Transverse colon (tissue), 4 donors: Measurements from ENCODE around the gene GDF2. TPM values are rescaled to one million over a fixed set of nuclear protein-coding genes. Genes with fewer than 3 reads are reported as not detected.

ENCODE experiments used
- DNase-seq: peaks from one replicate; pipeline ENCODE4 v3.0.0-alpha.2; 2019
- H3K27ac ChIP-seq, 4 donors: fragments of 200-600 bp; sonication (generic); 2 replicates each; pipeline ENCODE4 v1.5.1; 2016 to 2018; ENCODE audit warnings: inconsistent platforms in 4 of 4
- H3K27me3 ChIP-seq: fragments of 200-600 bp; sonication (generic); 2 replicates; pipeline ENCODE4 v1.5.1; 2017; ENCODE audit warnings: inconsistent platforms
- H3K36me3 ChIP-seq, 4 donors: fragments of 200-600 bp; sonication (generic); 2 replicates each; pipeline ENCODE4 v1.5.1; 2017 to 2019; ENCODE audit warnings: inconsistent platforms in 4 of 4
- H3K4me1 ChIP-seq, 4 donors: fragments of 200-600 bp; sonication (generic); 2 replicates each; pipeline ENCODE4 v1.5.1; 2017 to 2020; ENCODE audit warnings: inconsistent platforms in 4 of 4
- H3K4me3 ChIP-seq, 4 donors: fragments of 200-600 bp; sonication (generic); 1 replicate in 1 of 4; 2 replicates in 3 of 4; pipeline versions ENCODE4 v1.5.1 to v1.6.1; 2017 to 2019; ENCODE audit warnings: inconsistent platforms in 4 of 4
- H3K9me3 ChIP-seq, 2 donors: fragments of 200-600 bp; sonication (generic); 2 replicates each; pipeline ENCODE4 v1.5.1; 2017 to 2019; ENCODE audit warnings: inconsistent platforms in 2 of 2
- EP300 ChIP-seq: sonication (generic); formaldehyde crosslinking; IDR thresholded peaks from one replicate; pipeline ENCODE4 v1.6.1; 2017; ENCODE audit warnings: antibody characterized with exemption, low read depth
- POLR2A ChIP-seq: fragments of 450-650 bp; IDR thresholded peaks from one replicate; pipeline ENCODE4 v1.6.1; 2016; ENCODE audit warnings: antibody characterized with exemption, mild to moderate bottlenecking, moderate library complexity
- POLR2AphosphoS5 ChIP-seq, 3 donors: sonication (generic); formaldehyde crosslinking; IDR thresholded peaks; one replicate each; pipeline ENCODE4 v1.6.1; 2016; ENCODE audit warnings: antibody characterized with exemption in 3 of 3
- WGBS, 2 donors: methylation state at CpG; one replicate each; pipeline ENCODE4 v1.1.5; 2018; ENCODE audit warnings: low coverage in 1 of 2; 5-methylcytosine and 5-hydroxymethylcytosine counted together
- in situ Hi-C, 4 donors: fragments of 200-750 bp; cut with MboI; loops; one replicate each; pipeline versions ENCODE4 v1.15.0 to v1.15.1; 2017; ENCODE audit warnings: low sequenced_read_pairs in 3 of 4, low pct_ligation_motif_present in 1 of 4, low pct_unique_long_range_greater_than_20kb in 1 of 4
- intact Hi-C: fragments of 100-400 bp; cut with DNase I; formaldehyde crosslinking; loops from one replicate; pipeline ENCODE4 v1.15.1; 2023; ENCODE audit warnings: low total_unique reads
- total RNA-seq, 4 donors: library from RNA; depleted of rRNA; stranded (reverse); fragments of >200 nt; gene quantifications; one replicate each; pipeline ENCODE4 v1.1.0, GENCODE V29; 2016
- TF ChIP-seq, protein P1 (sequence below), 5 experiments: fragments of 200-600 bp in 3 of 5; fragments of 450-650 bp in 2 of 5; sonication (generic) in 3 of 5; IDR thresholded peaks; 1 replicate in 2 of 5; 2 replicates in 3 of 5; pipeline ENCODE4 v1.5.1; 2016 to 2017; ENCODE audit warnings: antibody characterized with exemption in 5 of 5, inconsistent platforms in 3 of 5, mild to moderate bottlenecking in 2 of 5, moderate library complexity in 1 of 5

Gene GDF2
- total RNA-seq: not detected

DNA sequence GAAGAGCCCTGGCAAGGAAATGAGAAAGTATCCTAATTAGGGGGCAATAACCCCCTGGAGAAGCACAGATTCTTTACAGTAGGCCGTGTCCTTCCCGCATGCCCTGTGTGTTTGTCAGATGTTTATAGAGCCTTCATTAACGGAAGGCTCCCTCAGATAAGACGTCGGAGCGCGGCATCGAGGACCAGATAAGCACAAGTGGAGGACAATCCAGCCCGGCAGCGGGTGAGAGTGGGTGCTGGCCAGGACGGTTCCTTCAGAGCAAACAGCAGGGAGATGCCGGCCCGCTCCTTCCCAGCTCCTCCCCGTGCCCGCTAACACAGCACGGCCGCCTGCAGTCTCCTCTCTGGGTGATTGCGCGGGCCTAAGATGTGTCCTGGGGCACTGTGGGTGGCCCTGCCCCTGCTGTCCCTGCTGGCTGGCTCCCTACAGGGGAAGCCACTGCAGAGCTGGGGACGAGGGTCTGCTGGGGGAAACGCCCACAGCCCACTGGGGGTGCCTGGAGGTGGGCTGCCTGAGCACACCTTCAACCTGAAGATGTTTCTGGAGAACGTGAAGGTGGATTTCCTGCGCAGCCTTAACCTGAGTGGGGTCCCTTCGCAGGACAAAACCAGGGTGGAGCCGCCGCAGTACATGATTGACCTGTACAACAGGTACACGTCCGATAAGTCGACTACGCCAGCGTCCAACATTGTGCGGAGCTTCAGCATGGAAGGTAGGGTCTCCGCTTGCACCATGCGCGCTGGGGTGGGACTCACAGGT lies at the start of gene GDF2:
Gene GDF2 (plus strand): TSS at position 155 of the 762 bp plus-strand sequence. CDS start 215 bp downstream, at position 370.
- TF ChIP-seq POLR2A (no peak), EP300 (no peak), POLR2AphosphoS5 (IDR thresholded peaks at IDR 0.05) (no peak)
- TF ChIP-seq, protein P1, sequence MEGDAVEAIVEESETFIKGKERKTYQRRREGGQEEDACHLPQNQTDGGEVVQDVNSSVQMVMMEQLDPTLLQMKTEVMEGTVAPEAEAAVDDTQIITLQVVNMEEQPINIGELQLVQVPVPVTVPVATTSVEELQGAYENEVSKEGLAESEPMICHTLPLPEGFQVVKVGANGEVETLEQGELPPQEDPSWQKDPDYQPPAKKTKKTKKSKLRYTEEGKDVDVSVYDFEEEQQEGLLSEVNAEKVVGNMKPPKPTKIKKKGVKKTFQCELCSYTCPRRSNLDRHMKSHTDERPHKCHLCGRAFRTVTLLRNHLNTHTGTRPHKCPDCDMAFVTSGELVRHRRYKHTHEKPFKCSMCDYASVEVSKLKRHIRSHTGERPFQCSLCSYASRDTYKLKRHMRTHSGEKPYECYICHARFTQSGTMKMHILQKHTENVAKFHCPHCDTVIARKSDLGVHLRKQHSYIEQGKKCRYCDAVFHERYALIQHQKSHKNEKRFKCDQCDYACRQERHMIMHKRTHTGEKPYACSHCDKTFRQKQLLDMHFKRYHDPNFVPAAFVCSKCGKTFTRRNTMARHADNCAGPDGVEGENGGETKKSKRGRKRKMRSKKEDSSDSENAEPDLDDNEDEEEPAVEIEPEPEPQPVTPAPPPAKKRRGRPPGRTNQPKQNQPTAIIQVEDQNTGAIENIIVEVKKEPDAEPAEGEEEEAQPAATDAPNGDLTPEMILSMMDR (IDR thresholded peaks at IDR 0.05): no peak
- Histone ChIP-seq H3K27ac (no peak within 1 kb of the TSS), H3K36me3 (no peaks in the 10 kb centered on the region), H3K9me3 (no peaks in the 10 kb centered on the region), H3K4me1 (no peaks in the 10 kb centered on the region), H3K4me3 (no peak within 1 kb of the TSS), H3K27me3 (no peaks in the 10 kb centered on the region)
- intact Hi-C loops (no loop called here), in situ Hi-C loops (loop anchor here in 1 of 4 donors (25.0 kb wide), 1 partner anchor 285 kb away; no protein-coding TSS in a partner anchor)
- 86 to 92% methylated on average over 5 to 35 of the region's 35 CpGs for WGBS, 2 donors
- no peak for DNase-seq

GRCh38 chr10:47276071-47276470 lies 46.2 kb upstream of the GDF2 start:
- no peak for DNase-seq
- no peak overlapping the region for H3K27ac ChIP-seq
- in situ Hi-C loops (no loop called here), intact Hi-C loops (no loop called here)
- no peak overlapping the region for H3K4me3 ChIP-seq
- peaks cover 0 to 8% (median 5%) of the 10 kb centered on the region in 4 donors for H3K4me1 ChIP-seq
- H3K9me3 ChIP-seq: peaks cover 5 to 6% of the 10 kb centered on the region in 2 donors
- 64% methylated on average over 2 of the region's 2 CpGs; no CpG with 5 or more reads in 1 of the 2 donors for WGBS, 2 donors
- no peaks in the 10 kb centered on the region for H3K36me3 ChIP-seq
- TF ChIP-seq, protein P1 (IDR thresholded peaks at IDR 0.05): no peak
- TF ChIP-seq EP300 (no peak), POLR2A (no peak), POLR2AphosphoS5 (IDR thresholded peaks at IDR 0.05) (no peak)
- H3K27me3 ChIP-seq: no peaks in the 10 kb centered on the region

GRCh38 chr10:47276576-47277351 lies 45.5 kb upstream of the GDF2 start:
- peaks cover 5 to 6% of the 10 kb centered on the region in 2 donors for H3K9me3 ChIP-seq
- H3K4me3 ChIP-seq: no peak overlapping the region
- H3K36me3 ChIP-seq: no peaks in the 10 kb centered on the region
- 75 to 78% methylated on average over 2 to 11 of the region's 11 CpGs for WGBS, 2 donors
- no peak for DNase-seq
- peaks cover 0 to 8% (median 5%) of the 10 kb centered on the region in 4 donors for H3K4me1 ChIP-seq
- in situ Hi-C loops: no loop called here
- no peaks in the 10 kb centered on the region for H3K27me3 ChIP-seq
- TF ChIP-seq EP300: no peak
- TF ChIP-seq POLR2A: no peak
- no peak for TF ChIP-seq POLR2AphosphoS5 (IDR thresholded peaks at IDR 0.05)
- TF ChIP-seq, protein P1 (IDR thresholded peaks at IDR 0.05): no peak
- H3K27ac ChIP-seq: no peak overlapping the region
- intact Hi-C loops: no loop called here

DNA sequence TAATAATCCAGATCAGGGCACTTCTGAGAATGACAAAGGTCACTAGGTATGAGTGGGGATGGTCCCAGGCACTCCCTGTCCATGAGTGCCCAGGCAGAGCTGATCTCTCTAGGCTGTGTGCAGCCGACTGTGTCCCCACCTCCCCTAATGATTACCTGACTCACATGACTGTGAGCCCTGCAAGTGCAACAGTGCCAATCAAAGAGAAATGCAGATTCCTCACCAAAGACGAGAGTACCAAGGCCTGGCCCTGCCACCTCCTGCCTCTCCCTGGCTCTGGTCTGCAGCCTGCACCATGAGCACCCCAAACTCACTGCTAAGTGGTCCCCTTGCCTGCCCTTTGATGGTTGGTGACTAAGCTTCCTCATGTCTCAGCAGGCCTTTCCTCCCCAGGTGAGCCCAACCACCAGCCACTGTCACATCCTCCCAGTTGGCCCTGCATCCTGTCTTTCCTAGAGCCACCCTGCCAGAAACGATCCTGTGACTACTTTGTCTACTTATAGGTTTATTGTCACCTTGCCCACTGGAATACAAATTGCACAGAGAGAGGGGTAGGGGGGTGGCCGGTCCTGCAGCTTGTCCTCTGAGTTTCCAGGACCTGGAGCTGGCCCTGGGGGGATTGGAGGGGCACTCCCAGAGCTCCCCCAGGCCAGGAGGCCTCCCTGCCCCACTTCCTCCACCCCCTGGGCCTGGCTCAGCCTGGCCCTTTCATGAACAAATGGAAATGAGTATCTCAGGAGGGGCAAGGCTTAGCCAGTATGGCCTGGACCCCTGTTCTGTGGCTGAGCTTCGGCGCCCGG lies 44.7 kb upstream of the GDF2 start:
- Histone ChIP-seq H3K36me3 (no peaks in the 10 kb centered on the region), H3K27me3 (no peaks in the 10 kb centered on the region), H3K4me3 (no peak overlapping the region), H3K9me3 (peaks cover 5 to 6% of the 10 kb centered on the region in 2 donors), H3K4me1 (peaks cover 0 to 8% (median 5%) of the 10 kb centered on the region in 4 donors), H3K27ac (no peak overlapping the region)
- intact Hi-C loops (no loop called here), in situ Hi-C loops (no loop called here)
- DNase-seq: no peak
- WGBS, 2 donors: 51 to 70% methylated on average over 2 to 7 of the region's 7 CpGs
- TF ChIP-seq POLR2AphosphoS5 (IDR thresholded peaks at IDR 0.05): no peak
- no peak for TF ChIP-seq EP300
- no peak for TF ChIP-seq POLR2A
- TF ChIP-seq, protein P1 (IDR thresholded peaks at IDR 0.05): no peak
